K562 (cell line): ENCODE results near the gene SEC23IP. TPM values are rescaled to one million over a fixed set of nuclear protein-coding genes. Genes with fewer than 3 reads are reported as not detected.

ENCODE experiments used
- CCAR2 ChIP-seq: fragments of 200-400 bp; formaldehyde crosslinking; IDR thresholded peaks from 2 replicates; pipeline ENCODE4 v1.6.1; 2017; ENCODE audit warnings: mild to moderate bottlenecking, low read depth, low read length
- CHD1 ChIP-seq: fragments of 200-600 bp; sonication (generic); IDR thresholded peaks from one replicate; pipeline ENCODE4 v1.6.1; 2012; ENCODE audit warnings: mild to moderate bottlenecking, moderate library complexity, low read length, inconsistent platforms
- CTBP1 ChIP-seq: fragments of 450-650 bp; IDR thresholded peaks from 2 replicates; pipeline ENCODE4 v1.6.1; 2016; ENCODE audit warnings: borderline replicate concordance
- CTCF ChIP-seq, 3 experiments: IDR thresholded peaks in 2 of 3; conservative IDR thresholded peaks in 1 of 3; 2 replicates each; pipeline ENCODE4 v1.5.1; 2011 to 2012; ENCODE audit warnings: low read length in 3 of 3, mild to moderate bottlenecking in 3 of 3, control low read depth in 2 of 3, improper control_type of control experiment in 1 of 3, inconsistent platforms in 1 of 3, low read depth in 1 of 3, mixed read lengths in 1 of 3, moderate library complexity in 1 of 3; ENCODE audit not compliant: insufficient read depth in 2 of 3
- CXXC5 ChIP-seq: fragments of 250-450 bp; sonication (Bioruptor Pico); IDR thresholded peaks from 2 replicates; pipeline ENCODE4 v1.8.0; 2022; ENCODE audit warnings: inconsistent platforms, mild to moderate bottlenecking, moderate library complexity
- E2F3 ChIP-seq: fragments of 250-450 bp; sonication (Bioruptor Pico); IDR thresholded peaks from 2 replicates; pipeline ENCODE4 v1.4.0; 2020; ENCODE audit warnings: mild to moderate bottlenecking
- EGR1 ChIP-seq: fragments of 450-650 bp; conservative IDR thresholded peaks from 2 replicates; pipeline ENCODE4 v1.6.1; 2017; ENCODE audit warnings: mild to moderate bottlenecking
- ESRRB ChIP-seq: fragments of 250-450 bp; sonication (Bioruptor Pico); IDR thresholded peaks from 2 replicates; pipeline ENCODE4 v1.5.0; 2020; ENCODE audit warnings: mild to moderate bottlenecking, moderate library complexity, borderline replicate concordance
- FOXA3 ChIP-seq, 2 experiments: fragments of 450-650 bp in 1 of 2; sonication (generic) in 1 of 2; formaldehyde crosslinking; IDR thresholded peaks in 1 of 2; conservative IDR thresholded peaks in 1 of 2; 2 replicates each; pipeline versions ENCODE4 v1.4.0 to v1.8.0; 2020 to 2022; ENCODE audit warnings: mild to moderate bottlenecking in 2 of 2, missing genetic modification reagents in 1 of 2
- LARP7 ChIP-seq: fragments of 450-650 bp; IDR thresholded peaks from 2 replicates; pipeline ENCODE4 v1.6.1; 2016
- NFXL1 ChIP-seq: fragments of 450-650 bp; formaldehyde crosslinking; IDR thresholded peaks from 2 replicates; pipeline ENCODE4 v1.4.0; 2021; ENCODE audit warnings: mild to moderate bottlenecking
- NRF1 ChIP-seq, 2 experiments: fragments of 450-650 bp; IDR thresholded peaks in 1 of 2; conservative IDR thresholded peaks in 1 of 2; 2 replicates each; pipeline ENCODE4 v1.6.1; 2014; ENCODE audit warnings: mild to moderate bottlenecking in 2 of 2
- PHF21A ChIP-seq: fragments of 450-650 bp; IDR thresholded peaks from 2 replicates; pipeline ENCODE4 v1.6.1; 2017; ENCODE audit warnings: low read depth, borderline replicate concordance
- REST ChIP-seq, 2 experiments: fragments of 450-650 bp; formaldehyde crosslinking in 1 of 2; IDR thresholded peaks; 2 replicates each; pipeline versions ENCODE4 v1.4.0 to v1.6.1; 2014 to 2020; ENCODE audit warnings: mild to moderate bottlenecking in 2 of 2, borderline replicate concordance in 1 of 2, low read depth in 1 of 2
- SOX6 ChIP-seq: fragments of 450-650 bp; IDR thresholded peaks from 2 replicates; pipeline ENCODE4 v1.6.1; 2014; ENCODE audit warnings: mild to moderate bottlenecking
- TBP ChIP-seq: optimal IDR thresholded peaks from 2 replicates; pipeline ENCODE3; 2011; ENCODE audit warnings: low read depth, low read length, improper control_type of control experiment
- ZNF384 ChIP-seq: IDR thresholded peaks from 2 replicates; pipeline ENCODE4 v1.6.1; 2012; ENCODE audit warnings: low read depth, low read length, improper control_type of control experiment
- ZNF75A ChIP-seq: fragments of 450-650 bp; formaldehyde crosslinking; IDR thresholded peaks from 2 replicates; pipeline ENCODE4 v1.4.0; 2020; ENCODE audit warnings: mild to moderate bottlenecking
- ZNF780A ChIP-seq: fragments of 250-450 bp; sonication (Bioruptor Pico); IDR thresholded peaks from 2 replicates; pipeline ENCODE4 v1.5.0; 2021; ENCODE audit warnings: mild to moderate bottlenecking
- polyA plus RNA-seq, 8 experiments: library from polyadenylated mRNA; depleted of rRNA in 4 of 8; stranded (reverse) in 5 of 8; unstranded in 3 of 8; fragments of >200 nt; fragmentation: Nextera tagmentation in 2 of 8; fragmentation: Illumina TruSeq in 1 of 8; extraction: Ambion mirVana in 2 of 8; extraction: Trizol in 1 of 8; gene quantifications; 2 replicates each; pipeline versions ENCODE4 v1.2.1 to v1.2.3, GENCODE V29; 2011 to 2014; ENCODE audit warnings: inconsistent platforms in 1 of 8, missing spikeins in 1 of 8
- total RNA-seq, 7 experiments: library from RNA; depleted of rRNA in 6 of 7; stranded (reverse); fragments of >200 nt in 6 of 7; fragmentation: Illumina TruSeq in 2 of 7; extraction: Trizol in 2 of 7; gene quantifications; 2 replicates each; pipeline versions ENCODE4 v1.2.1 to v1.2.3, GENCODE V29; 2011 to 2021; ENCODE audit warnings: low replicate concordance in 1 of 7

SEC23IP gene
- total and polyA plus RNA-seq, 9 of the 15 experiments (the other 6 are each of a cell fraction or from before 2014, with no cell fraction given): 15.8 to 38.4 (median 22.5) TPM

GRCh38 chr10:119892188-119893065, at the start of gene SEC23IP (continued):
- TF ChIP-seq REST (IDR thresholded peaks at IDR 0.05; ENCODE audit: borderline replicate concordance) (peak; percentile 57), REST (CRISPR knock-in tag; IDR thresholded peaks at IDR 0.05; ENCODE audit: low read depth) (no peak), PHF21A (no peak), CXXC5 (peak; percentile 94), NFXL1 (no peak), ZNF780A (CRISPR knock-in tag) (no peak), ZNF75A (CRISPR knock-in tag) (no peak), LARP7 (no peak), EGR1 (peak; percentile 72), CHD1 (no peak), E2F3 (no peak), ZNF384 (no peak), SOX6 (no peak), NRF1 (conservative IDR thresholded peaks at IDR 0.05 in 1 of 2, IDR thresholded peaks at IDR 0.05 in 1 of 2) (peak; percentile 94 to 95), CCAR2 (no peak), FOXA3 (CRISPR knock-in tag; conservative IDR thresholded peaks at IDR 0.05 in 1 of 2, IDR thresholded peaks at IDR 0.05 in 1 of 2) (no peak), CTBP1 (peak; percentile 63; the same call in 1 of the 2 replicates), CTCF (IDR thresholded peaks at IDR 0.05 in 2 of 3, conservative IDR thresholded peaks at IDR 0.05 in 1 of 3; ENCODE audit: insufficient read depth in 2 of 3, low read depth in 1 of 3, low read length in 3 of 3) (no peak), ESRRB (CRISPR knock-in tag) (no peak), TBP (peak; percentile 73)
